Stimulated activated memory B cell treated with anti-CD40 and anti-IgM and Interleukin-4, amounts not matched to agents 10 μg/mL and 1 μg/mL and 100 μg/mL, for 72 hours (primary cell): ENCODE results near the gene HOMER3.

Experiments used
- ATAC-seq: fragments of 150-1000 bp; cut with Tn5 transposase; 2 replicates; pipeline ENCODE4 v1.10.0; 2021
- H3K27ac Mint-ChIP-seq: one replicate; pipeline ENCODE4 v1.8.0; 2022; ENCODE audit warnings: mild to moderate bottlenecking, mixed read lengths
- H3K27me3 Mint-ChIP-seq: one replicate; pipeline ENCODE4 v1.8.0; 2022; ENCODE audit warnings: mixed read lengths
- H3K36me3 Mint-ChIP-seq: one replicate; pipeline ENCODE4 v1.8.0; 2022; ENCODE audit warnings: mixed read lengths
- H3K4me1 Mint-ChIP-seq: one replicate; pipeline ENCODE4 v1.8.0; 2022; ENCODE audit warnings: mixed read lengths
- H3K4me3 Mint-ChIP-seq: one replicate; pipeline ENCODE4 v1.8.0; 2022; ENCODE audit warnings: mild to moderate bottlenecking, moderate library complexity, mixed read lengths
- H3K9me3 Mint-ChIP-seq: one replicate; pipeline ENCODE4 v1.8.0; 2022; ENCODE audit warnings: mixed read lengths

Gene HOMER3

GRCh38 chr19:18894254-18895037 lies 46.6 kb downstream of the HOMER3 start:
- no peak overlapping the region for H3K27ac Mint-ChIP-seq
- no peak for ATAC-seq

GRCh38 chr19:18893587-18894253 lies 47.3 kb downstream of the HOMER3 start:
- Mint-ChIP-seq H3K4me3 (no peak overlapping the region), H3K4me1 (peaks cover 21% of the 10 kb centered on the region), H3K36me3 (peaks cover 2% of the 10 kb centered on the region), H3K27ac (no peak overlapping the region), H3K9me3 (no peaks in the 10 kb centered on the region), H3K27me3 (peaks cover 63% of the 10 kb centered on the region)
- no peak for ATAC-seq

More at GRCh38 chr19:18894254-18895037, 46.6 kb downstream of the HOMER3 start:
- H3K4me3 Mint-ChIP-seq = no peak overlapping the region
- peaks cover 21% of the 10 kb centered on the region for H3K4me1 Mint-ChIP-seq
- peaks cover 58% of the 10 kb centered on the region for H3K27me3 Mint-ChIP-seq
- H3K9me3 Mint-ChIP-seq = no peaks in the 10 kb centered on the region
- H3K36me3 Mint-ChIP-seq = peaks cover 9% of the 10 kb centered on the region

- H3K36me3 Mint-ChIP-seq = no peaks in the 10 kb centered on the region
- H3K4me3 Mint-ChIP-seq = no peak overlapping the region
- no peak for ATAC-seq
- H3K27ac Mint-ChIP-seq = no peak overlapping the region
- H3K27me3 Mint-ChIP-seq = peaks cover 54% of the 10 kb centered on the region
- H3K9me3 Mint-ChIP-seq = no peaks in the 10 kb centered on the region
- peaks cover 2% of the 10 kb centered on the region for H3K4me1 Mint-ChIP-seq
These were observed 50.9 kb downstream of the HOMER3 start for GRCh38 chr19:18889949-18890745.

GRCh38 chr19:18886972-18887371 lies 54.0 kb downstream of the HOMER3 start:
- ATAC-seq = no peak
- no peak overlapping the region for H3K4me3 Mint-ChIP-seq
- H3K4me1 Mint-ChIP-seq = no peaks in the 10 kb centered on the region
- H3K9me3 Mint-ChIP-seq = no peaks in the 10 kb centered on the region
- no peak overlapping the region for H3K27ac Mint-ChIP-seq
- H3K27me3 Mint-ChIP-seq = peaks cover 31% of the 10 kb centered on the region
- H3K36me3 Mint-ChIP-seq = no peaks in the 10 kb centered on the region

GRCh38 chr19:18883526-18884304 lies 57.3 kb downstream of the HOMER3 start:
- Mint-ChIP-seq H3K9me3 (no peaks in the 10 kb centered on the region), H3K27me3 (peaks cover 10% of the 10 kb centered on the region), H3K4me3 (no peak overlapping the region), H3K36me3 (no peaks in the 10 kb centered on the region), H3K4me1 (peaks cover 6% of the 10 kb centered on the region), H3K27ac (no peak overlapping the region)
- no peak for ATAC-seq

- Mint-ChIP-seq H3K4me1 (peaks cover 6% of the 10 kb centered on the region), H3K27me3 (peaks cover 3% of the 10 kb centered on the region), H3K27ac (no peak overlapping the region), H3K36me3 (peaks cover 11% of the 10 kb centered on the region), H3K9me3 (no peaks in the 10 kb centered on the region), H3K4me3 (no peak overlapping the region)
- no peak for ATAC-seq
These were observed 59.5 kb downstream of the HOMER3 start for GRCh38 chr19:18881491-18881890.

- peak; percentile 43 for ATAC-seq
- Mint-ChIP-seq H3K9me3 (no peaks in the 10 kb centered on the region), H3K27me3 (no peaks in the 10 kb centered on the region), H3K4me3 (no peak overlapping the region), H3K4me1 (peaks cover 6% of the 10 kb centered on the region), H3K36me3 (peaks cover 11% of the 10 kb centered on the region), H3K27ac (no peak overlapping the region)
These were observed 61.2 kb downstream of the HOMER3 start for GRCh38 chr19:18879579-18880373.
